ENCODE data around the gene VCL. TPM values are rescaled to one million over a fixed set of nuclear protein-coding genes. Genes with fewer than 3 reads are reported as not detected.
A peak's percentile ranks its signal among the peaks of the same experiment; 100 is the strongest.

VCL gene
- total and polyA plus RNA-seq, 2 of the 8 experiments (the other 6 are each of a cell fraction or from before 2014, with no cell fraction given) = 119 to 377 TPM

- H3K79me1 ChIP-seq (ENCODE audit: low read depth, low read length) = no peaks in the 10 kb centered on the region
These were observed 47.6 kb upstream of the VCL start for GRCh38 chr10:73950155-73950948.

More at GRCh38 chr10:73950155-73950948, 47.6 kb upstream of the VCL start:
- peak in 1 of 3 experiments; percentile 9; a peak in 1 of 4 replicates for TF ChIP-seq CTCF (IDR thresholded peaks at IDR 0.05; ENCODE audit: control extremely low read depth in 1 of 3, insufficient read depth in 1 of 3, low read depth in 1 of 3, low read length in 3 of 3)
- no peak for TF ChIP-seq TAF7 (optimal IDR thresholded peaks at IDR 0.05; ENCODE audit: borderline replicate concordance, low read depth, low read length)
- H3K9me3 ChIP-seq (ENCODE audit: insufficient read depth in 2 of 2, low read depth in 1 of 2, low read length in 1 of 2) = no peaks in the 10 kb centered on the region
- peak overlapping the region; percentile 73 for H4K8ac ChIP-seq (ENCODE audit: extremely low read depth, insufficient read depth, low read length)
- H3K4ac ChIP-seq (replicated peaks; ENCODE audit: insufficient read length, low read depth, low read length) = no peak overlapping the region
- H3K36me3 ChIP-seq (ENCODE audit: control insufficient read depth in 2 of 4, insufficient read depth in 4 of 4, low read length in 3 of 4) = no peaks in the 10 kb centered on the region
- WGBS, 2 experiments (ENCODE audit: extremely low coverage in 1 of 2, insufficient coverage in 1 of 2, insufficient read length in 1 of 2, insufficient replicate concordance in 2 of 2, low coverage in 1 of 2, low lambda C conversion rate in 2 of 2, missing lambda C conversion rate in 1 of 2) = 86% methylated on average over 13 of the region's 13 CpGs; no CpG with 5 or more reads in 1 of the 2 experiments
- FAIRE-seq (peak; percentile 45), DNase-seq (ENCODE audit: low read depth in 1 of 2, low spot score in 2 of 2) (peak in 1 of 2 experiments; percentile 64)
- H3K27me3 ChIP-seq (replicated peaks in 1 of 4; ENCODE audit: control insufficient read depth in 3 of 4, extremely low read depth in 1 of 4, insufficient read depth in 3 of 4, low read length in 3 of 4) = no peaks in the 10 kb centered on the region
- no peak overlapping the region for H3K4me3 ChIP-seq (ENCODE audit: extremely low read depth in 1 of 4, insufficient read depth in 2 of 4, low read depth in 3 of 4, low read length in 4 of 4)
- no peaks in the 10 kb centered on the region for H3K79me2 ChIP-seq (ENCODE audit: control insufficient read depth in 1 of 2, insufficient read depth in 2 of 2, low read length in 2 of 2)
- H3K4me2 ChIP-seq (ENCODE audit: insufficient read depth in 1 of 2, low read depth in 2 of 2, low read length in 2 of 2) = no peak overlapping the region; a peak in 1 of 4 replicates
- no peak overlapping the region for H4K91ac ChIP-seq (replicated peaks; ENCODE audit: insufficient read length, low read length)
- H2AFZ ChIP-seq (ENCODE audit: low read length) = peak overlapping the region; percentile 1; the same call in 1 of the 2 replicates
- H4K20me1 ChIP-seq (replicated peaks in 1 of 2; ENCODE audit: control insufficient read depth in 1 of 2, insufficient read depth in 2 of 2, low read length in 2 of 2) = no peaks in the 10 kb centered on the region
- no peak overlapping the region for H2BK5ac ChIP-seq (ENCODE audit: low read depth, low read length)
- no peaks in the 10 kb centered on the region for H3K23me2 ChIP-seq (ENCODE audit: low read depth, low read length)
- H3K27ac ChIP-seq (ENCODE audit: low read depth, low read length) = no peak overlapping the region
- H4K5ac ChIP-seq (ENCODE audit: insufficient read length, low read depth, low read length) = no peak overlapping the region
- H2BK12ac ChIP-seq (ENCODE audit: low read depth, low read length) = no peak overlapping the region
- no peak overlapping the region for H2BK15ac ChIP-seq (ENCODE audit: low read length)
- H3K18ac ChIP-seq (ENCODE audit: extremely low read depth, low read length) = no peak overlapping the region
- H2AK5ac ChIP-seq (ENCODE audit: low read depth, low read length) = no peak overlapping the region
- H3K4me1 ChIP-seq (replicated peaks in 1 of 4; ENCODE audit: control insufficient read depth in 3 of 4, insufficient read depth in 4 of 4, low read length in 3 of 4) = peaks cover 0 to 4% (median under 1%) of the 10 kb centered on the region in 4 experiments; a peak in 2 of 7 replicates
- H3K56ac ChIP-seq (replicated peaks; ENCODE audit: insufficient read length, low read depth, low read length) = no peak overlapping the region
- CTCF ChIA-PET (ENCODE audit: partially characterized antibody) = interaction anchor here (0.6 to 6.1 kb wide), 4 partner anchors 9 to 1286 kb away, joined by 3 to 41 read pairs (median 4); no protein-coding TSS in a partner anchor
- no peak overlapping the region for H3K9ac ChIP-seq (replicated peaks in 1 of 4; ENCODE audit: extremely low read depth in 1 of 4, low read depth in 3 of 4, low read length in 3 of 4)
- H3K23ac ChIP-seq (ENCODE audit: insufficient read length) = no peak overlapping the region
- no peak overlapping the region for H2BK120ac ChIP-seq (replicated peaks; ENCODE audit: low read depth, low read length)
- H3K14ac ChIP-seq (ENCODE audit: insufficient read length) = no peak overlapping the region
- no peak overlapping the region for H2BK20ac ChIP-seq (ENCODE audit: low read length)
- POLR2A ChIA-PET (ENCODE audit: partially characterized antibody) = interaction anchor here (0.9 to 4.3 kb wide), 5 partner anchors 12 to 97 kb away, joined by 3 to 34 read pairs (median 3); partner anchors contain the start of gene PLAU

All from H1 (cell line).